Epidermal melanocyte (primary cell): Measurements from ENCODE around the gene SORCS2.

Experiments used
- DNase-seq: peaks from one replicate; pipeline ENCODE4 v3.0.0; 2011; ENCODE audit warnings: low spot score; ENCODE audit not compliant: insufficient read length

The SORCS2 gene

GRCh38 chr4:7301846-7302630, 109.7 kb downstream of the SORCS2 start:
- no peak for DNase-seq

GRCh38 chr4:7302781-7303404, 110.6 kb downstream of the SORCS2 start:
- DNase-seq = no peak

DNA sequence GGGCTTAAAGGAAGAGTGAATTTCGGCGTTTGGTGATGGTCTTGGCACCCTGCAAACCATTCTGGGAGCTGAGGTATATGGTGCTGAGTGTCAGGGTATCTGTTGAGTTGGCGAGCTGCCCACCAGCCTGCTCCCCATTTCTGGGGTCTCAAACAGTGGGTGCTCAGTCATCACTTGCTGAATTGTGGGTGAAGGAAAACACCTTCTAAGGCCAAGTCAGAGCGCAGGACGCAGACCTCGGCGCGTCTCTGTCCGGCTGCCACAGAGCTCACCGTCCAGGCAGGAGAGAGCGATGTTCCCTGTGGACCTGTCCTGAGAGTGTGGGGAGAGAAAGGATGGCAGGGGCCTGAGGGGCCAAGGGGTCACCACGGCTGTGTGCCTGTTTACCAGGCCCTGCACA, 111.2 kb downstream of the SORCS2 start:
- DNase-seq = no peak

DNA sequence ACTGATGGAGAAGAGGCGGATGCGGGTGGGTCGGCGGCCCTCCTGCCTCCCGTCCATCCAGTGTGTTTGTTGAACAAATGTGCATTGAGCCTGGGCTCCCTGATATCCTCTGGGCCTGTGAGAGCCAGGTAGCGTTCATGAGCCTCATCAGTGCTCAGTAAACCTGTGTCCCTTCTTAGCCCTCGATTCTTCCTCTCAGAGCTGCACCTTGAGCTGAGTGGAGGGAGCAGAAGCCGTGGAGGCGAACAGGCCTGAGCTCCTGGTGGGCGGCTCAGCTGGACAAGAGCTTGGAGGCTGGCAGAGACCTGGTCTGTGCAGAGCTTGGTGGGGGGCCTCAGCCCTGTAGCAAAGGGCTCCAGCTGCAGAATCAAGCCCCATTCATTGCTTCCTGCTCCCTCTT, 112.1 kb downstream of the SORCS2 start:
- DNase-seq = no peak

- DNase-seq = no peak
These were observed 114.0 kb downstream of the SORCS2 start for GRCh38 chr4:7306021-7306965.

DNA sequence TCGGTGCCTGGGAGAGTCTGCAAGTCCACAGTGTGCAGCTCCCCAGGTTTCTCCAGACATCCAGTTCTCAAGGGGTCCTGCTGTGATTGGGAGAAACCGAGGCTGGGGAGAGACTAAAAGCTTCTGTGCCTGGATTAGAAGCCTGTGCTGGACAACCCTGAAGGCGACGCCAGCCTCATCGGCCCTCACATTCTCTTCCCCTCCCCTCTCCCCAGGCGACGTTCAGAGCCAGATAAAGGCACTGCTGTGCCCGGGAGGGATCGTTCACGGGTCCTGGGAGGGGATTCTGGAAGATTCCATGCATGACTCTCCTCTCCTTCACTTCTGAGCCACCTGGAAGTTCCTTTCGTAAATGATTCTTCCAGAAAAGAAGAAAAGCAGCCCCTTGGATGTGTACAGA, 114.6 kb downstream of the SORCS2 start:
- DNase-seq = no peak

DNA sequence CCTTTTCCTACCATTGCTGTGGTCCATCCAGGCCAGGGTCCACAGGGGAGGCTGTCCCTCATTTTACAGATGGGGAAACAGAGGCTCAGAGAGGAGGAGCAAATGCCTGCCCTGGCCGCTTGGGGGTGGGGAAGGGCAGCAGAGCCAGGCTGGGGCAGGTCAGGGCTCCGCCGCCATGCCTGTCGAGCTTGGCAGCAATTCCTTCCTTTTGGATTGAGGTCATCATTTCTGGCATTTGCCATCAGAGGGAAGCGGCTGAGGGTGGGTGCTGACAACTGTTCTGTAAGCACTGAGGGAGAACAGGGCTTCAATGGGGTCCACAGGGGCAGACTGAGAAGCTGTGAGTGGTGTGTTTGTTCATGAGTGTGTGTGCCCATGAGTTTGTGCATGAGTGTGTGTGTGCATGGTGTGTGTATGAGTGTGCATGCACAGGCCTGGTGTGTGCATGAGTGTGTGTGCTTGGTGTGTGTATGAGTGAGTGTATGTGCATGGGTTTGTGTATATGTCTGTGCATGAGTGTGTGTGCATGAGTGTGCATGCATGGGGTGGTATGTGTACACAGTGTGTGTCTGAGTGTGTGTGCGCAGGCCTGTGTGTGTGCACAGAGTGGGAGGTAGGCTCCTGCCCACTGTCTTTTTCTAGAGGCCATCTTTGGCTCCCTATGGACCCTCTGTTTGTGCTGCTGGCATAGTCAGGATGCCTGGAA, 115.2 kb downstream of the SORCS2 start:
- DNase-seq = no peak

GRCh38 chr4:7309181-7309580, 116.8 kb downstream of the SORCS2 start:
- no peak for DNase-seq

DNA sequence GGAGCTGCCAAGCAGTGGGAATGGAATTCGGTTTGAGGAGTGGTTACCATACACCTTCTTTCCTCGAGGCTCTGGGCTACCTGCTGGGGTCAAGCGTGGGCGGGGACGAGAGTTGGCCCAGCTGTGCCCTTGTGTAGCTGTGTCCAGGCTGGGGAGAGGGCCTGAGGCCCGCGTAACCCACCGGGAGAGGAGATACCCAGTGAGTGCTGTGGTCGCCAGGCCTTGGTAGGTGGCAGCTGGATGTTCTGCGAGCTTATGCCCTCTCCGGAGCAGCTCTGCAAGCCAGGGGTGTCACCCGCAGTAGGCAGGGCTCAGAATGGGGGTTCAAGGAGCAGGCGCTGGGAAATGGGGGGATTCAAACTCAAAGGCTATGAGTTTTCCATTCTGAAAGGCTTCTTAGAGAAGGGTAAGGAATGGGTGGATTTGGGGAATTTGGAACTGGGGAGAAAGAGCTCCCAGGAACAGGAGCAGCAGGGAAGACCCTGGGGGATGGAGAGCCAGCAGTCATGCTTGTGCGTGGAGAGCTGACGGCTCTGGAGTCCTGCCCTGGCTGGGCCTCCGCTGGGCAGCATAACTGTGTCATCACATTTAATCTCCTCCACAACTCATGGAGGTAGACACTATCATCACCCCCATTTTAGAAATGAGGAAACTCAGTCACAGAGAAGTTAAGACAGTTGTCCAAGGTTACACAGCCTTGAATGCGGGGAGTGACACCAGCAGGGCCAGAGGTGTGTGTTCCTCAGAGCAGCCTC, 117.5 kb downstream of the SORCS2 start:
- no peak for DNase-seq

GRCh38 chr4:7310451-7310850, 118.1 kb downstream of the SORCS2 start:
- no peak for DNase-seq

DNA sequence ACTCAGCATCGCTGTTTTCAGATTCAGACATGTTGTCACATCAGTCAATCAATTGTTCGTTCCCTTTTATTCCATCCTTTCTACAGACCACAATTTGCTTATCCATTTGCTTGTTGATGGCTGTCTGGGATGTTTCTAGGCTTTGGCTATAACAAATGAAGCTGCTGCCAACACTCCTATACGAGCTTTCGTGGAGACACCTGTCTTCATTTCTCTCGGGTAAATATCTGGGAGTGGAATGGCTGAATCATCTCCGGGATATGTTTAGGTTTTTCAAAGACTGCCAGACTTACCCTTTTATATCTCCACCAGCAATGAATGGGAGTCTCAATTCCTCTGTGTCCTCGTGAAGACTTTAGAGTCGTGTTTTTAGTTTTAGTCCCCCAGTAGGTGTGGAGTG, 118.9 kb downstream of the SORCS2 start:
- DNase-seq = no peak

DNA sequence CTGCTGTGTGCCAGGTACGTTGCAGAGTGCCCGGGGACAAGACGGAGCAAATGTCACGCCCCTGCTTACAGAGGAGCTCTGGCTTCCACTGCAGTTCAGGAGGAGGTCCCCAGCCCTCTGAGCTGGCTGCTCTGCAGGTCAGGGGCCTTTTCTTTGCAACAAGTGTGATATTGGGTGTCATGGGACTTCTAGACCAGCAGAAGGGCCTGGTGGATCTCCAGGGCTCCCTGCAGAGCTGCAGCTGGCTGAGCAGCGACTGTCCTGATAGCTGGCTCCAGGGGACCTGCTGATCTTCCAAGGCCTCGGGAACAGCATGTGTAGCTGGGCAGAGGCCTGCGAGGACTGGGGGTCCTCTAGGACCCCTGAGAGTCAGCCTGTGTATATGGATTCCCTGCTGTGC, 120.4 kb downstream of the SORCS2 start:
- DNase-seq = no peak

DNA sequence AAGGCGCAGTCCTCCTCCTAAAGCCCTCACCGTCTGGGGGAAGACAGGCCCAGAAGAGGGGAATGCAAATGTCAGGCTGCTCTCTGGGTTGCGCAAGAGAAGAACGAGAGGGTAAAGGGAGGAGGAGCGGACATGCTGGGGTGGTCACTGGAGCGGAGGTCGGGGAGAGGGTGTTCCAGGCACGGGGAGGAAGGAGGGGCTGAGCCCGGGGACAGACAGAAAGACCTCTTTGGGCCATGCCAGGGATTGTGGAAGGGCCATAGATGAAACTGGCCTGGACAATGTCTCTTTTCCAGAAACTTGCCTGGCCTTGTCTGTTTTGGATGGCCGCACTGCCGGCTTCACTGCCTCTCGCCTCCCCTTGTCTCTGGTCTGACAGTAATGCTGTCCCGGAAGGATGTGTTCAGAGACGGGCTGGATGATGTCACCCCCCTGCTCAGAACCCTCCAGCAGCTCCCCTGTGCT, 121.0 kb downstream of the SORCS2 start:
- DNase-seq = no peak

- DNase-seq = no peak
These were observed 121.7 kb downstream of the SORCS2 start for GRCh38 chr4:7313991-7314390.

DNA sequence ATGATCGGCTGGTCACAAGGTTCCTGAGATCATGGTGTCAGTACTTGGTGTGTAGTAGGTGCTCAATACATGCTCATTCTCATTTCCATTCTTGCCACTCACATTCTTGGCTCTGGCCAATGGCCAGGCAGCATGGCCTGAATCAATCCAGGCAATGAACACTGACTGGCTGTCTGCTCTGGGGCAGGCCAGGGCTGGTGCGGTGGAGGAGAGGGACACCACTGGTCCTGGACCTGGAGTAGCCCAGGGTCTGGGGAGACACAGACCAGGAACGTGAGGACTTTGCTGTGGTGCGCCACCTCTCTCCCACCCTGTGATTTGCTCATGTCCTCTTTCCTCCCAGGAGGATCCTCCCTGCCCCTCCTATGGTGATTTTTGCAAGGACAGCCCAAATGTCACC, 122.9 kb downstream of the SORCS2 start:
- DNase-seq = no peak

- no peak for DNase-seq
These were observed 123.6 kb downstream of the SORCS2 start for GRCh38 chr4:7315935-7316334.

- DNase-seq = no peak
These were observed 126.7 kb downstream of the SORCS2 start for GRCh38 chr4:7319024-7319423.

GRCh38 chr4:7320206-7320797, 128.0 kb downstream of the SORCS2 start:
- DNase-seq = no peak

- DNase-seq = no peak
These were observed 130.0 kb downstream of the SORCS2 start for GRCh38 chr4:7322166-7322991.
